K562 (cell line): Measurements from ENCODE around the gene PA2G4. TPM values are rescaled to one million over a fixed set of nuclear protein-coding genes. Genes with fewer than 3 reads are reported as not detected.

Source experiments
- ARHGAP35 ChIP-seq: fragments of 450-650 bp; IDR thresholded peaks from 2 replicates; pipeline ENCODE4 v1.6.1; 2018; ENCODE audit not compliant: partially characterized antibody
- HDAC6 ChIP-seq: IDR thresholded peaks from 2 replicates; pipeline ENCODE4 v1.6.1; 2012; ENCODE audit warnings: low read depth, mild to moderate bottlenecking, control low read depth, inconsistent platforms, low read length, moderate library complexity
- HMG20A ChIP-seq: fragments of 450-650 bp; formaldehyde crosslinking; conservative IDR thresholded peaks from 2 replicates; pipeline ENCODE4 v1.4.0; 2020; ENCODE audit warnings: mild to moderate bottlenecking, mixed read lengths
- KDM1A ChIP-seq, 2 experiments: fragments of 450-650 bp; IDR thresholded peaks; 2 replicates each; pipeline ENCODE4 v1.6.1; 2016; ENCODE audit warnings: mild to moderate bottlenecking in 2 of 2
- NR2C2 ChIP-seq, 2 experiments: fragments of 200-800 bp in 1 of 2; sonication (Bioruptor generic) in 1 of 2; sonication (generic) in 1 of 2; formaldehyde crosslinking in 1 of 2; IDR thresholded peaks; 2 replicates each; pipeline versions ENCODE4 v1.6.1 to v1.8.0; 2016 to 2022; ENCODE audit warnings: mild to moderate bottlenecking in 1 of 2, missing compliant biosample characterization in 1 of 2, missing genetic modification characterization in 1 of 2, missing genetic modification reagents in 1 of 2
- PTTG1 ChIP-seq: fragments of 450-650 bp; IDR thresholded peaks from 2 replicates; pipeline ENCODE4 v1.6.1; 2016; ENCODE audit warnings: low read depth, mild to moderate bottlenecking, missing genetic modification characterization, missing compliant biosample characterization
- PYGO2 ChIP-seq: fragments of 450-650 bp; IDR thresholded peaks from 2 replicates; pipeline ENCODE4 v1.6.1; 2016; ENCODE audit warnings: mild to moderate bottlenecking, missing genetic modification characterization, moderate library complexity, missing compliant biosample characterization
- STAT5B ChIP-seq: fragments of 250-450 bp; sonication (Bioruptor Pico); IDR thresholded peaks from 2 replicates; pipeline ENCODE4 v1.8.0; 2021; ENCODE audit warnings: mild to moderate bottlenecking, inconsistent platforms
- TAF7 ChIP-seq: fragments of 450-650 bp; IDR thresholded peaks from 2 replicates; pipeline ENCODE4 v1.6.1; 2016; ENCODE audit warnings: missing genetic modification characterization, missing compliant biosample characterization
- ZNF24 ChIP-seq: fragments of 450-650 bp; IDR thresholded peaks from 2 replicates; pipeline ENCODE4 v1.6.1; 2016
- ZNF324 ChIP-seq: fragments of 250-450 bp; sonication (Bioruptor Pico); IDR thresholded peaks from 2 replicates; pipeline ENCODE4 v1.4.0; 2020; ENCODE audit warnings: mild to moderate bottlenecking
- ZNF707 ChIP-seq: fragments of 250-450 bp; sonication (Bioruptor Pico); conservative IDR thresholded peaks from 2 replicates; pipeline ENCODE4 v1.8.0; 2022; ENCODE audit warnings: inconsistent platforms, mild to moderate bottlenecking, moderate library complexity
- ZSCAN29 ChIP-seq: fragments of 450-650 bp; IDR thresholded peaks from 2 replicates; pipeline ENCODE4 v1.6.1; 2017
- polyA plus RNA-seq, 8 experiments: library from polyadenylated mRNA; depleted of rRNA in 4 of 8; stranded (reverse) in 5 of 8; unstranded in 3 of 8; fragments of >200 nt; fragmentation: Nextera tagmentation in 2 of 8; fragmentation: Illumina TruSeq in 1 of 8; extraction: Ambion mirVana in 2 of 8; extraction: Trizol in 1 of 8; gene quantifications; 2 replicates each; pipeline versions ENCODE4 v1.2.1 to v1.2.3, GENCODE V29; 2011 to 2014; ENCODE audit warnings: inconsistent platforms in 1 of 8, missing spikeins in 1 of 8
- total RNA-seq, 7 experiments: library from RNA; depleted of rRNA in 6 of 7; stranded (reverse); fragments of >200 nt in 6 of 7; fragmentation: Illumina TruSeq in 2 of 7; extraction: Trizol in 2 of 7; gene quantifications; 2 replicates each; pipeline versions ENCODE4 v1.2.1 to v1.2.3, GENCODE V29; 2011 to 2021; ENCODE audit warnings: low replicate concordance in 1 of 7
- TF ChIP-seq, protein P1 (sequence below): fragments of 250-450 bp; sonication (Bioruptor Pico); IDR thresholded peaks from 2 replicates; pipeline ENCODE4 v1.5.0; 2021; ENCODE audit warnings: mild to moderate bottlenecking, borderline replicate concordance
- TF ChIP-seq, protein P2 (sequence below): fragments of 450-650 bp; IDR thresholded peaks from 2 replicates; pipeline ENCODE4 v1.6.1; 2018; ENCODE audit warnings: mild to moderate bottlenecking, low read depth; ENCODE audit not compliant: partially characterized antibody
- TF ChIP-seq, protein P3 (sequence below): fragments of 250-450 bp; sonication (Bioruptor Pico); IDR thresholded peaks from 2 replicates; pipeline ENCODE4 v1.4.0; 2020
- TF ChIP-seq, protein P4 (sequence below): sonication (generic); formaldehyde crosslinking; IDR thresholded peaks from 2 replicates; pipeline ENCODE4 v1.4.0; 2020; ENCODE audit warnings: mild to moderate bottlenecking, missing genetic modification reagents
- TF ChIP-seq, protein P5 (sequence below): fragments of 450-650 bp; IDR thresholded peaks from 2 replicates; pipeline ENCODE4 v1.6.1; 2018; ENCODE audit not compliant: partially characterized antibody

The PA2G4 gene
- total and polyA plus RNA-seq, 9 of the 15 experiments (the other 6 are each of a cell fraction or from before 2014, with no cell fraction given) = 230 to 925 (median 638) TPM

- TF ChIP-seq, protein P1, sequence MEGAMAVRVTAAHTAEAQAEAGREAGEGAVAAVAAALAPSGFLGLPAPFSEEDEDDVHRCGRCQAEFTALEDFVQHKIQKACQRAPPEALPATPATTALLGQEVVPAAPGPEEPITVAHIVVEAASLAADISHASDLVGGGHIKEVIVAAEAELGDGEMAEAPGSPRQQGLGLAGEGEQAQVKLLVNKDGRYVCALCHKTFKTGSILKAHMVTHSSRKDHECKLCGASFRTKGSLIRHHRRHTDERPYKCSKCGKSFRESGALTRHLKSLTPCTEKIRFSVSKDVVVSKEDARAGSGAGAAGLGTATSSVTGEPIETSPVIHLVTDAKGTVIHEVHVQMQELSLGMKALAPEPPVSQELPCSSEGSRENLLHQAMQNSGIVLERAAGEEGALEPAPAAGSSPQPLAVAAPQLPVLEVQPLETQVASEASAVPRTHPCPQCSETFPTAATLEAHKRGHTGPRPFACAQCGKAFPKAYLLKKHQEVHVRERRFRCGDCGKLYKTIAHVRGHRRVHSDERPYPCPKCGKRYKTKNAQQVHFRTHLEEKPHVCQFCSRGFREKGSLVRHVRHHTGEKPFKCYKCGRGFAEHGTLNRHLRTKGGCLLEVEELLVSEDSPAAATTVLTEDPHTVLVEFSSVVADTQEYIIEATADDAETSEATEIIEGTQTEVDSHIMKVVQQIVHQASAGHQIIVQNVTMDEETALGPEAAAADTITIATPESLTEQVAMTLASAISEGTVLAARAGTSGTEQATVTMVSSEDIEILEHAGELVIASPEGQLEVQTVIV (CRISPR knock-in tag) = no peak
- TF ChIP-seq NR2C2 (CRISPR knock-in tag; IDR thresholded peaks at IDR 0.05) = no peak
- TF ChIP-seq NR2C2 (tag; IDR thresholded peaks at IDR 0.05) = peak; percentile 65
- no peak for TF ChIP-seq HMG20A (CRISPR knock-in tag)
- TF ChIP-seq ZNF324 = no peak
- no peak for TF ChIP-seq TAF7 (tag)
- no peak for TF ChIP-seq ZNF707 (CRISPR knock-in tag)
- TF ChIP-seq KDM1A (IDR thresholded peaks at IDR 0.05) = no peak
- no peak for TF ChIP-seq ZNF24
- no peak for TF ChIP-seq ZSCAN29
- TF ChIP-seq PTTG1 (tag) = no peak
- TF ChIP-seq ARHGAP35 = no peak
- TF ChIP-seq, protein P2, sequence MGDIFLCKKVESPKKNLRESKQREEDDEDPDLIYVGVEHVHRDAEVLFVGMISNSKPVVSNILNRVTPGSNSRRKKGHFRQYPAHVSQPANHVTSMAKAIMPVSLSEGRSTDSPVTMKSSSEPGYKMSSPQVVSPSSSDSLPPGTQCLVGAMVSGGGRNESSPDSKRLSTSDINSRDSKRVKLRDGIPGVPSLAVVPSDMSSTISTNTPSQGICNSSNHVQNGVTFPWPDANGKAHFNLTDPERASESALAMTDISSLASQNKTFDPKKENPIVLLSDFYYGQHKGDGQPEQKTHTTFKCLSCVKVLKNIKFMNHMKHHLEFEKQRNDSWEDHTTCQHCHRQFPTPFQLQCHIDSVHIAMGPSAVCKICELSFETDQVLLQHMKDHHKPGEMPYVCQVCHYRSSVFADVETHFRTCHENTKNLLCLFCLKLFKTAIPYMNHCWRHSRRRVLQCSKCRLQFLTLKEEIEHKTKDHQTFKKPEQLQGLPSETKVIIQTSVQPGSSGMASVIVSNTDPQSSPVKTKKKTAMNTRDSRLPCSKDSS = no peak
- TF ChIP-seq STAT5B = no peak
- TF ChIP-seq, protein P3, sequence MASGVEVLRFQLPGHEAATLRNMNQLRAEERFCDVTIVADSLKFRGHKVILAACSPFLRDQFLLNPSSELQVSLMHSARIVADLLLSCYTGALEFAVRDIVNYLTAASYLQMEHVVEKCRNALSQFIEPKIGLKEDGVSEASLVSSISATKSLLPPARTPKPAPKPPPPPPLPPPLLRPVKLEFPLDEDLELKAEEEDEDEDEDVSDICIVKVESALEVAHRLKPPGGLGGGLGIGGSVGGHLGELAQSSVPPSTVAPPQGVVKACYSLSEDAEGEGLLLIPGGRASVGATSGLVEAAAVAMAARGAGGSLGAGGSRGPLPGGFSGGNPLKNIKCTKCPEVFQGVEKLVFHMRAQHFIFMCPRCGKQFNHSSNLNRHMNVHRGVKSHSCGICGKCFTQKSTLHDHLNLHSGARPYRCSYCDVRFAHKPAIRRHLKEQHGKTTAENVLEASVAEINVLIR (CRISPR knock-in tag) = no peak
- TF ChIP-seq, protein P4, sequence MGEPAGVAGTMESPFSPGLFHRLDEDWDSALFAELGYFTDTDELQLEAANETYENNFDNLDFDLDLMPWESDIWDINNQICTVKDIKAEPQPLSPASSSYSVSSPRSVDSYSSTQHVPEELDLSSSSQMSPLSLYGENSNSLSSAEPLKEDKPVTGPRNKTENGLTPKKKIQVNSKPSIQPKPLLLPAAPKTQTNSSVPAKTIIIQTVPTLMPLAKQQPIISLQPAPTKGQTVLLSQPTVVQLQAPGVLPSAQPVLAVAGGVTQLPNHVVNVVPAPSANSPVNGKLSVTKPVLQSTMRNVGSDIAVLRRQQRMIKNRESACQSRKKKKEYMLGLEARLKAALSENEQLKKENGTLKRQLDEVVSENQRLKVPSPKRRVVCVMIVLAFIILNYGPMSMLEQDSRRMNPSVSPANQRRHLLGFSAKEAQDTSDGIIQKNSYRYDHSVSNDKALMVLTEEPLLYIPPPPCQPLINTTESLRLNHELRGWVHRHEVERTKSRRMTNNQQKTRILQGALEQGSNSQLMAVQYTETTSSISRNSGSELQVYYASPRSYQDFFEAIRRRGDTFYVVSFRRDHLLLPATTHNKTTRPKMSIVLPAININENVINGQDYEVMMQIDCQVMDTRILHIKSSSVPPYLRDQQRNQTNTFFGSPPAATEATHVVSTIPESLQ (CRISPR knock-in tag) = no peak
- TF ChIP-seq, protein P5, sequence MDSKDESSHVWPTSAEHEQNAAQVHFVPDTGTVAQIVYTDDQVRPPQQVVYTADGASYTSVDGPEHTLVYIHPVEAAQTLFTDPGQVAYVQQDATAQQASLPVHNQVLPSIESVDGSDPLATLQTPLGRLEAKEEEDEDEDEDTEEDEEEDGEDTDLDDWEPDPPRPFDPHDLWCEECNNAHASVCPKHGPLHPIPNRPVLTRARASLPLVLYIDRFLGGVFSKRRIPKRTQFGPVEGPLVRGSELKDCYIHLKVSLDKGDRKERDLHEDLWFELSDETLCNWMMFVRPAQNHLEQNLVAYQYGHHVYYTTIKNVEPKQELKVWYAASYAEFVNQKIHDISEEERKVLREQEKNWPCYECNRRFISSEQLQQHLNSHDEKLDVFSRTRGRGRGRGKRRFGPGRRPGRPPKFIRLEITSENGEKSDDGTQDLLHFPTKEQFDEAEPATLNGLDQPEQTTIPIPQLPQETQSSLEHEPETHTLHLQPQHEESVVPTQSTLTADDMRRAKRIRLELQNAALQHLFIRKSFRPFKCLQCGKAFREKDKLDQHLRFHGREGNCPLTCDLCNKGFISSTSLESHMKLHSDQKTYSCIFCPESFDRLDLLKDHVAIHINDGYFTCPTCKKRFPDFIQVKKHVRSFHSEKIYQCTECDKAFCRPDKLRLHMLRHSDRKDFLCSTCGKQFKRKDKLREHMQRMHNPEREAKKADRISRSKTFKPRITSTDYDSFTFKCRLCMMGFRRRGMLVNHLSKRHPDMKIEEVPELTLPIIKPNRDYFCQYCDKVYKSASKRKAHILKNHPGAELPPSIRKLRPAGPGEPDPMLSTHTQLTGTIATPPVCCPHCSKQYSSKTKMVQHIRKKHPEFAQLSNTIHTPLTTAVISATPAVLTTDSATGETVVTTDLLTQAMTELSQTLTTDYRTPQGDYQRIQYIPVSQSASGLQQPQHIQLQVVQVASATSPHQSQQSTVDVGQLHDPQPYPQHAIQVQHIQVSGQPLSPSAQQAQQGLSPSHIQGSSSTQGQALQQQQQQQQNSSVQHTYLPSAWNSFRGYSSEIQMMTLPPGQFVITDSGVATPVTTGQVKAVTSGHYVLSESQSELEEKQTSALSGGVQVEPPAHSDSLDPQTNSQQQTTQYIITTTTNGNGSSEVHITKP = no peak
- no peak for TF ChIP-seq HDAC6
- no peak for TF ChIP-seq PYGO2
Measured at GRCh38 chr12:56127485-56127887, 23.1 kb downstream of the PA2G4 start (continued).
